ENCODE data around the gene PHOSPHO1. TPM values are rescaled to one million over a fixed set of nuclear protein-coding genes. Genes with fewer than 3 reads are reported as not detected.

The PHOSPHO1 gene
- total RNA-seq, 1 donor from 2014 or later: 1.7 TPM

GRCh38 chr17:49234509-49235080, 4.0 kb upstream of the PHOSPHO1 start:
- H3K9me3 ChIP-seq: no peaks in the 10 kb centered on the region

GRCh38 chr17:49231563-49231894, 942 bp upstream of the PHOSPHO1 start:
- Histone ChIP-seq H3K9me3 (no peaks in the 10 kb centered on the region), H3K36me3 (no peaks in the 10 kb centered on the region), H3K27me3 (no peaks in the 10 kb centered on the region), H3K4me1 (peaks cover 17% of the 10 kb centered on the region), H3K4me3 (no peak overlapping the region), H3K27ac (no peak overlapping the region)
- intact Hi-C loops (cut with DNase I): no loop called here
- ATAC-seq: no peak
- DNase-seq: no peak
- TF ChIP-seq, protein P1, sequence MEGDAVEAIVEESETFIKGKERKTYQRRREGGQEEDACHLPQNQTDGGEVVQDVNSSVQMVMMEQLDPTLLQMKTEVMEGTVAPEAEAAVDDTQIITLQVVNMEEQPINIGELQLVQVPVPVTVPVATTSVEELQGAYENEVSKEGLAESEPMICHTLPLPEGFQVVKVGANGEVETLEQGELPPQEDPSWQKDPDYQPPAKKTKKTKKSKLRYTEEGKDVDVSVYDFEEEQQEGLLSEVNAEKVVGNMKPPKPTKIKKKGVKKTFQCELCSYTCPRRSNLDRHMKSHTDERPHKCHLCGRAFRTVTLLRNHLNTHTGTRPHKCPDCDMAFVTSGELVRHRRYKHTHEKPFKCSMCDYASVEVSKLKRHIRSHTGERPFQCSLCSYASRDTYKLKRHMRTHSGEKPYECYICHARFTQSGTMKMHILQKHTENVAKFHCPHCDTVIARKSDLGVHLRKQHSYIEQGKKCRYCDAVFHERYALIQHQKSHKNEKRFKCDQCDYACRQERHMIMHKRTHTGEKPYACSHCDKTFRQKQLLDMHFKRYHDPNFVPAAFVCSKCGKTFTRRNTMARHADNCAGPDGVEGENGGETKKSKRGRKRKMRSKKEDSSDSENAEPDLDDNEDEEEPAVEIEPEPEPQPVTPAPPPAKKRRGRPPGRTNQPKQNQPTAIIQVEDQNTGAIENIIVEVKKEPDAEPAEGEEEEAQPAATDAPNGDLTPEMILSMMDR (IDR thresholded peaks at IDR 0.05): no peak

More at GRCh38 chr17:49234509-49235080, 4.0 kb upstream of the PHOSPHO1 start:
- ATAC-seq (no peak), DNase-seq (no peak)
- H3K36me3 ChIP-seq: no peaks in the 10 kb centered on the region
- H3K27me3 ChIP-seq: no peaks in the 10 kb centered on the region
- H3K4me1 ChIP-seq: peaks cover 17% of the 10 kb centered on the region
- intact Hi-C loops (cut with DNase I): no loop called here
- no peak overlapping the region for H3K27ac ChIP-seq
- TF ChIP-seq, protein P1 (IDR thresholded peaks at IDR 0.05): no peak
- no peak overlapping the region for H3K4me3 ChIP-seq

GRCh38 chr17:49229805-49230600, 584 bp downstream of the PHOSPHO1 start:
- H3K4me1 ChIP-seq: peaks cover 17% of the 10 kb centered on the region
- intact Hi-C loops (cut with DNase I): no loop called here
- peak overlapping the region; percentile 67 for H3K4me3 ChIP-seq
- DNase-seq (no peak), ATAC-seq (no peak)
- H3K9me3 ChIP-seq: no peaks in the 10 kb centered on the region
- H3K27ac ChIP-seq: no peak overlapping the region
- peaks cover 5% of the 10 kb centered on the region for H3K27me3 ChIP-seq
- no peaks in the 10 kb centered on the region for H3K36me3 ChIP-seq
- TF ChIP-seq, protein P1 (IDR thresholded peaks at IDR 0.05): no peak

DNA sequence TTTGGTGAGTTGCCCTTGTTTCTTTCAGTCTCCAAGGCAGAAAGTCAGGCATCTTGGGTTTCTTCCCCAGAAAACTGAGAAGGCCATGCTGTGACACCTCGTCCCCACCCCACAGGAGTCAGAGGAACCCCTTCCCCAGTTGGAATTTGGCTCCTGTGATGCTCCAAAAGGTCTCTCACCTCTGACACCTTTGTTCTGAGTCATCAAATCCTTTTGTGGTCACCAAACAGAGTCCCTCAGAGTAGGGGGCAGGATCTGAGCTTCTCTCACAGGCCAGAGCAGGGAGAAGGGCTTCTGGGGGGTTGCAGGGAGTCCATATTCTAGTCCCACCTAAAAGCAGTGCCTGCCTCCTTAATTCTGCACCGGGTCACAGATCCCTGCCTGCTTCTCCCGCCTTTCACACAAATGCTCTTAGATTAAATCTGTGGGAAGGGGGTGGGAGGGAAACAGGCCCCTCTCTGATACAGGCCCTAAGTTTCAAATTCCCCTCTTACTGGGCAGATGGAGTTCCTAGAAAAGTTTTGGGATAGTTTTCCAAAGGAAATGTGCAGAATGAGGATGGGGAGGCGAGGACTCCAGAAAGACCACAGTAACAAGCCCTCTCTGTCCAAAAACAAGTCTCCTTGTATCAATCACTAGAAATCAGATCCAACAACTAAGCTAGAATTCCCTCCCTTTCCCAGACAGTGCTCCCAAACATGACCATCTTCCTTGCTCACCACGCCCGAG, 1.3 kb downstream of the PHOSPHO1 start:
- Histone ChIP-seq H3K4me3 (no peak overlapping the region), H3K4me1 (peaks cover 18% of the 10 kb centered on the region)
- TF ChIP-seq, protein P1 (IDR thresholded peaks at IDR 0.05): no peak

GRCh38 chr17:49227436-49228261, 2.9 kb downstream of the PHOSPHO1 start:
- peaks cover 26% of the 10 kb centered on the region for H3K4me1 ChIP-seq
- H3K9me3 ChIP-seq: no peaks in the 10 kb centered on the region
- H3K36me3 ChIP-seq: no peaks in the 10 kb centered on the region
- H3K27ac ChIP-seq: no peak overlapping the region
- intact Hi-C loops (cut with DNase I): no loop called here
- TF ChIP-seq, protein P1 (IDR thresholded peaks at IDR 0.05): peak; percentile 87
- ATAC-seq: peak; percentile 68
- no peak overlapping the region for H3K4me3 ChIP-seq
- DNase-seq: peak; percentile 82
- peaks cover 17% of the 10 kb centered on the region for H3K27me3 ChIP-seq

More for the DNA sequence above, 1.3 kb downstream of the PHOSPHO1 start:
- ATAC-seq (no peak), DNase-seq (no peak)
- peaks cover 11% of the 10 kb centered on the region for H3K27me3 ChIP-seq
- H3K27ac ChIP-seq: no peak overlapping the region
- intact Hi-C loops (cut with DNase I): no loop called here
- H3K36me3 ChIP-seq: no peaks in the 10 kb centered on the region
- no peaks in the 10 kb centered on the region for H3K9me3 ChIP-seq

Data from upper lobe of right lung (tissue), 1 donor.